Cardiac muscle cell (in vitro differentiated cells and primary cell): Measurements from ENCODE around the gene ARID3A. TPM values are rescaled to one million over a fixed set of nuclear protein-coding genes. Genes with fewer than 3 reads are reported as not detected.

Source experiments
- DNase-seq, 2 donors: peaks; one replicate each; pipeline versions ENCODE4 v3.0.0 to v3.0.0-alpha.2; 2010 to 2017; ENCODE audit warnings: low read depth in 1 of 2, low spot score in 1 of 2
- H3K27ac ChIP-seq: fragments of 200-600 bp; sonication (generic); 2 replicates; pipeline ENCODE4 v1.5.1; 2016
- H3K27me3 ChIP-seq: fragments of 200-600 bp; sonication (generic); 2 replicates; pipeline ENCODE4 v1.6.0; 2016; ENCODE audit warnings: control low read depth
- H3K36me3 ChIP-seq: fragments of 200-600 bp; sonication (generic); 2 replicates; pipeline ENCODE4 v1.5.1; 2016; ENCODE audit warnings: control low read depth
- H3K4me1 ChIP-seq: fragments of 200-600 bp; sonication (generic); 2 replicates; pipeline ENCODE4 v1.8.1; 2017; ENCODE audit warnings: low read depth, mild to moderate bottlenecking, mixed run types
- H3K4me3 ChIP-seq: fragments of 200-600 bp; sonication (generic); 2 replicates; pipeline ENCODE4 v1.5.1; 2016; ENCODE audit warnings: mild to moderate bottlenecking
- H3K9me3 ChIP-seq: fragments of 200-600 bp; sonication (generic); 2 replicates; pipeline ENCODE4 v1.5.1; 2017; ENCODE audit warnings: low read depth, mild to moderate bottlenecking, control low read depth
- CTCF ChIP-seq: IDR thresholded peaks from 2 replicates; pipeline ENCODE4 v1.5.1; 2012; ENCODE audit warnings: low read depth, mild to moderate bottlenecking, low read length
- polyA plus RNA-seq: library from polyadenylated mRNA; unstranded; fragments of >200 nt; fragmentation: Nextera tagmentation; extraction: Ambion mirVana; gene quantifications from 2 replicates; pipeline ENCODE4 v1.2.1, GENCODE V29; 2016
- total RNA-seq: library from RNA; depleted of rRNA; stranded (reverse); fragments of >200 nt; gene quantifications from 2 replicates; pipeline ENCODE4 v1.2.3, GENCODE V29; 2016

Gene ARID3A
- total and polyA plus RNA-seq, 2 experiments from 2014 or later: 39.1 to 62.3 TPM

GRCh38 chr19:999379-999719 lies 73.5 kb downstream of the ARID3A start:
- Histone ChIP-seq H3K4me1 (no peaks in the 10 kb centered on the region), H3K27ac (no peak overlapping the region), H3K36me3 (no peaks in the 10 kb centered on the region), H3K9me3 (no peaks in the 10 kb centered on the region), H3K27me3 (peaks cover 29% of the 10 kb centered on the region), H3K4me3 (no peak overlapping the region)
- no peak for TF ChIP-seq CTCF
- DNase-seq: no peak

- Histone ChIP-seq H3K27ac (no peak within 1 kb of the TSS), H3K4me3 (peak within 1 kb of the TSS; percentile 35), H3K36me3 (no peaks in the 10 kb centered on the region), H3K27me3 (peaks cover 29% of the 10 kb centered on the region), H3K4me1 (no peaks in the 10 kb centered on the region), H3K9me3 (no peaks in the 10 kb centered on the region)
- peak; percentile 50 to 85 for DNase-seq
- TF ChIP-seq CTCF: peak; percentile 36
Observed at GRCh38 chr19:1000095-1000494, 74.3 kb downstream of the ARID3A start, which contains the start of gene GRIN3B. TSS of gene GRIN3B (plus strand) at chr19:1000419. CDS start at chr19:1000438, 19 bp downstream.

GRCh38 chr19:1000591-1001537 lies 75.0 kb downstream of the ARID3A start:
- H3K4me1 ChIP-seq: no peaks in the 10 kb centered on the region
- DNase-seq: no peak
- no peak overlapping the region for H3K27ac ChIP-seq
- no peaks in the 10 kb centered on the region for H3K9me3 ChIP-seq
- no peak for TF ChIP-seq CTCF
- peak overlapping the region; percentile 35 for H3K4me3 ChIP-seq
- no peaks in the 10 kb centered on the region for H3K36me3 ChIP-seq
- peaks cover 29% of the 10 kb centered on the region for H3K27me3 ChIP-seq

GRCh38 chr19:1001538-1002166 lies 75.8 kb downstream of the ARID3A start:
- H3K4me1 ChIP-seq: no peaks in the 10 kb centered on the region
- peaks cover 29% of the 10 kb centered on the region for H3K27me3 ChIP-seq
- no peak overlapping the region for H3K27ac ChIP-seq
- DNase-seq: peak; percentile 31 to 71
- H3K4me3 ChIP-seq: no peak overlapping the region
- TF ChIP-seq CTCF: peak; percentile 78
- no peaks in the 10 kb centered on the region for H3K36me3 ChIP-seq
- no peaks in the 10 kb centered on the region for H3K9me3 ChIP-seq

GRCh38 chr19:1002600-1002999 lies 76.8 kb downstream of the ARID3A start:
- no peak for DNase-seq
- Histone ChIP-seq H3K27ac (no peak overlapping the region), H3K4me1 (no peaks in the 10 kb centered on the region), H3K36me3 (no peaks in the 10 kb centered on the region), H3K9me3 (no peaks in the 10 kb centered on the region), H3K27me3 (peaks cover 29% of the 10 kb centered on the region), H3K4me3 (no peak overlapping the region)
- no peak for TF ChIP-seq CTCF
